HG03520 (cell line): ENCODE measurements around the gene OSBPL10.
A peak's percentile ranks its signal among the peaks of the same experiment; 100 is the strongest.
"Not testable (repeated sequence)": the region's sequence is repeated elsewhere in the genome, so short reads cannot be mapped to it uniquely, and the experiment has no call there.

Source experiments
- ATAC-seq: cut with Tn5 transposase; IDR thresholded peaks from one replicate; pipeline ENCODE4 v1.9.1; 2021; ENCODE audit warnings: mild to moderate bottlenecking, moderate library complexity; ENCODE audit not compliant: unreplicated experiment

Gene OSBPL10, protein sequence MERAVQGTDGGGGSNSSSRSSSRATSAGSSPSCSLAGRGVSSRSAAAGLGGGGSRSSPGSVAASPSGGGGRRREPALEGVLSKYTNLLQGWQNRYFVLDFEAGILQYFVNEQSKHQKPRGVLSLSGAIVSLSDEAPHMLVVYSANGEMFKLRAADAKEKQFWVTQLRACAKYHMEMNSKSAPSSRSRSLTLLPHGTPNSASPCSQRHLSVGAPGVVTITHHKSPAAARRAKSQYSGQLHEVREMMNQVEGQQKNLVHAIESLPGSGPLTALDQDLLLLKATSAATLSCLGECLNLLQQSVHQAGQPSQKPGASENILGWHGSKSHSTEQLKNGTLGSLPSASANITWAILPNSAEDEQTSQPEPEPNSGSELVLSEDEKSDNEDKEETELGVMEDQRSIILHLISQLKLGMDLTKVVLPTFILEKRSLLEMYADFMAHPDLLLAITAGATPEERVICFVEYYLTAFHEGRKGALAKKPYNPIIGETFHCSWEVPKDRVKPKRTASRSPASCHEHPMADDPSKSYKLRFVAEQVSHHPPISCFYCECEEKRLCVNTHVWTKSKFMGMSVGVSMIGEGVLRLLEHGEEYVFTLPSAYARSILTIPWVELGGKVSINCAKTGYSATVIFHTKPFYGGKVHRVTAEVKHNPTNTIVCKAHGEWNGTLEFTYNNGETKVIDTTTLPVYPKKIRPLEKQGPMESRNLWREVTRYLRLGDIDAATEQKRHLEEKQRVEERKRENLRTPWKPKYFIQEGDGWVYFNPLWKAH

DNA sequence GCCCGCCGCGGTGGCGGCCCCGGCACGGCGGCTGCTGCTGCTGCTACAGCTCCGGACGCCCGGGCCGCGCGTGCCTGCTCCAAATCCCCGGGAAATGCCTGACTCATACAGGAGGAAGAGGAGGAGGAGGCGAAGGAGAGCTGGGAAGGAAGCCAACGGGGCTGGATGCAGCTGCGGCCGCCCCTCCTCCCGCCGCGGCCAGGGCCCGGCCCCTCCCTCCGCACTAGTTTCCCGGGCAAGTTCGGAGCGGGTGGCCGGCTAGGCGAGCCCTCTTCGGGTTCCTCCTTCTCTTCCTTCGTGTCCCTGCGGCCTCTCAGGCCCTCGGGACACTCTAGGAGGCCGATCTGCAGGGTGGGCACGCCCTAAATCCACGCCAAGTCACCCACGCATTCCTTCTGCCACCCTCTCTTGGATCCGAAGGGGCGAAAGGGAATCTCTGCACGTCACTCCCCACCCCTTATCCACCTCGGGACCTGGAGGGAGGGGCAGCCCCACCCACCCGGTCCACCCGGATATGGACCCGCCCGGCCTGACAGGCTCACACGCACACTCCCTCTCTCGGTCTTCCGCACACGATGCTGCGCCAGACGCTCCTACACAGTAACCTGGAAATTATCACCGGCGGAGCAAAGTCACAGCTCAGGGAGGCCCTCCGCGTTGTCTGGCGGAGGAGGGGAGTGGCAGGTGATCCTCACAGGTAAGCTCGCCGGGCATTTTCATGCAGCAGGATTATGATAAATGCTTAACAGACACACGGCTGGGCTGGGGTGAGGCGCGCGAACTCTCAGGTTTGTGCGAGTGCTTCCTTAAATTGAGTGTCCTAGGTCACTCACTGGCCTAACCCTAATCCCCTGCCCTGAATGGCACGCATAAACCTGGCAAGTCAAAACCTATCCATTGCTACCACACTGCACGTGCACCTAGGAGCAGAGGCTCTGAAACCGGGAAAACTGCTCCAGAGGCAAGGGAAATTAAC is at the start of gene OSBPL10, which contains the start of gene ZNF860:
Gene OSBPL10, minus strand, starts transcription at position 57 of the 976 bp plus-strand sequence. CDS start 83 bp downstream, outside the sequence.
Gene ZNF860, plus strand, starts transcription at position 545 of the 976 bp plus-strand sequence. CDS start 7,330 bp downstream, outside the sequence.
- ATAC-seq = no peak

DNA sequence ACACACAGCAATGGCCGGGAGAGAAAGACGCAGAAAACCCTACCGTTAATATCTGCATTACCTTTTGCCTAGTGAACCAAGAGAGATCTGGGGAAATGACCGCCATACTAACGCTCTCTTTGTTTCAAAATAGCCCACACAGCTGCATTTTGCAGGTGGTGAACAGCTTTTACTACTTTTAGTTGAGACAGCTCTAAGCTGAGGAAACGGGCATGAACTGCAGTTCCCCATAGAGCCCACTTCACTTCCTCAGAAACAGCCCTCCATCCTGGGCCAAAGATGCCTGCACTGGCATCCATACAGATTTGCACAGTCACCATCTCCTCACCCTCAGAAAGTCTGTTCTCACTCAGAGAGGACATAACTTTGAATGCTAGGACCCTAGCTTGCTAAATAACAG is 45.5 kb upstream of the OSBPL10 start:
- ATAC-seq = no peak

DNA sequence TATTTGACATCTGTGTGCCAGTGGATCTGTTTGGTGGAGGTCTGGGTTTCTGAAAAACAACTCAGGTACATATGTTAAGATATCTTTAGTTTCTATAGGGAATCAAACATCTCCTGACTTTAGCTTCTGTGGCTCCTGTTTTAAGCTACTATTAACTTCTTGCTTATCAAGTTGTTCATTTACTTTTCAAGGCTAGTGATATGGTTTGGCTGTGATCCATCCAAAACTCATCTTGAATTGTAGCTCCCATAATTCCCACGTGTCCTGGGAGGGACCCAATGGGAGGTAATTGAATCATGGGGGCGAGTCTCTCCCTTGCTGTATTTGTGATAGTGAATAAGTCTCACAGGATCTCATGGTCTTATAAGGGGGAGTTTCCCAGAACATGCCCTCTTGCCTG is 41.9 kb upstream of the OSBPL10 start:
- no peak for ATAC-seq

DNA sequence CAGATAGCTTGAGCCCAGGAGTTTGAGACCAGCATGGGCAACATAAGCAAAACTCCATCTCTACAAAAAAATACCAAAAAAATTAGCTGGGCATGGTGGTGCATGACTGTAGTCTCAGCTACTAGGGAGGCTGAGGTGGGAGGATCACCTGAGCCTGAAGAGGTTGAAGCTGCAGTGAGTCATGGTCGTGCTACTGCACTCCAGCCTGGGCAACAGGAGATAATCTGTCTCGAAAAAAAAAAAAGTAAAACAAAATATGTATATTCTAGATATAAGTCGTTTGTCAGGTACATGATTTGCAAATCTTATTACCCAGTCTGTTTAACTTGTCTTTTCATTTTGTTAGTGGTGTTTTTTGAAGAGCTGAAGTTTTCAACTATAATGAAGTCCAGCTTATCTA is 40.7 kb upstream of the OSBPL10 start:
- no peak for ATAC-seq

DNA sequence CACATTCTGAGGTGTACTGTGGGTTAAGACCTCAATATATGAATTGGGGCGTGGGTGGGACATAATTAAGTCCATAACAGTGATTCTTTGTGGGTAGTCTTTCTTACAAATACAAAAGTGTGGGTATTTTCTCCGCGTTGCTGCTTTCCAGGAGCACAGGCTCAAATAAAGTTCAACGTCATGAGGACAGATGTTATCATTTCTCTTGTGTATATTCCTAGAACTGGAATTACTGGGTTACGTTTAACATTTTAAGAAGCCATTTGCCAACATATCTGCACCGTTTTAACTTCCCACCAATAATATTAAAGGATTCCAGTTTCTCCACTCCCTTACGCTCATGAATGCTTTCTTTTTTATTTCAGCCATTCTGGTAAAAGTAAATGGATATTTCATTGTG is 40.1 kb upstream of the OSBPL10 start:
- ATAC-seq = no peak

DNA sequence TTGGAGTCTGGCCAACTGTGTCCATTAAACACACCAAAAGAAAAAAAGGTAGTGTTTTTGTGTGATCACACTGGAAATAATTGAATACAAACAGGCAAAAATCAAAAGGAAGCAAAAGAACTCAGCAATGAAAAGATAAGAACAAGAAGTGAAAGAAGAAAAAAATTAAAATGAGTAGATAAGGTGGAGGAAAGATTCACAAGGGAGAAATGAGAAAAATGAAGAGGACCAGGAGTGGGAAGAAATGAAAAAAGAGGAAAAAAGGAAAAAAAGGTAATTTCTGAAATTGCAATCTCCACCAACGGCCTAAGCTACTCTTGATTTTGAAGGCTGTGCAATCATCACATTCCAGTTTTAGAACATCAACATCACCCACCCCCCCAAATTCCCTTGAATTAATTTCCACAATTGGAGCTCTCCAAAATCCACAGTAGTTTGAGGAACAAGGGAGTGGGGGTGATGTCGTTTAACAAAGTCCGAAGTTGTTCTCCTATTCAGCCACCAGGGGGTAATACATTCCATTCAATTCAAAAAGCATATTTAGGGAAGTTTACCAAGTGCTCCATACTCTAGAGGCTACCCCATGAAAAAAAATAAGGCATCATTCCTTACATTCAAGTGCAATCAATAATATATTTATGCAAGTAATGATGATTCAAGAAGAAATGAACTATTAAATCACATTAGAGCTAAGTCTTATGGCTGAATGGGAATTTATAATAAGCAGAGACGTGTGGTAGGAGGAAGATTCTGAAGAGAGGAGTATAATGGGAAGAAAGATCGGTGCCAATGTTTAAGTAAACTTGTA is 37.9 kb upstream of the OSBPL10 start:
- ATAC-seq = no peak

DNA sequence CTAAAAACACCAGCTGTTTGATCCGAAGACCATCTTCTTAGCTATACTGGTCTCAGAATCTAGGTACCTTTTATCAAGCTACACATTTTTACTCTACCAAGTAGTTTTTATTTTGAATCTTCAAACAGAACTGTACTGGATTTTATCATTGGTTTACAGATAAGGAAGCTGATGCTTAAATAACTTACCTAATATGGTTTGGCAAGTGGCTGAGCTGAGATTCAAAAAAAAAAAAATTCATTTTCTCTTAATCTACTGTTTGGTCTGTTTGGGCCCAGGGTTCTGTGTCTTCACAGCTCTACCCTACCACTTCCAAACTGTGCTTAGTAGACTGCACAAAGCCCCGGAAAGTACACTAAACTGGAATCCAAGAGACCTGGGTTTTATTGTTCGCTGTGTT is 36.2 kb upstream of the OSBPL10 start:
- ATAC-seq = no peak

DNA sequence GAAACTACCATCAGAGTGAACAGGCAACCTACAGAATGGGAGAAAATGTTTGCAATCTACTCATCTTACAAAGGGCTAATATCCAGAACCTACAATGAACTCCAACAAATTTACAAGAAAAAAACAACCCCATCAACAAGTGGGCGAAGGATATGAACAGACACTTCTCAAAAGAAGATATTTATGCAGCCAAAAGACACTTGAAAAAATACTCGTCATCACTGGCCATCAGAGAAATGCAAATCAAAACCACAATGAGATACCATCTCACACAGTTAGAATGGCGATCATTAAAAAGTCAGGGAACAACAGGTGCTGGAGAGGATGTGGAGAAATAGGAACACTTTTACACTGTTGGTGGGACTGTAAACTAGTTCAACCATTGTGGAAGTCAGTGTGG is 34.6 kb upstream of the OSBPL10 start:
- ATAC-seq = not testable (repeated sequence)

DNA sequence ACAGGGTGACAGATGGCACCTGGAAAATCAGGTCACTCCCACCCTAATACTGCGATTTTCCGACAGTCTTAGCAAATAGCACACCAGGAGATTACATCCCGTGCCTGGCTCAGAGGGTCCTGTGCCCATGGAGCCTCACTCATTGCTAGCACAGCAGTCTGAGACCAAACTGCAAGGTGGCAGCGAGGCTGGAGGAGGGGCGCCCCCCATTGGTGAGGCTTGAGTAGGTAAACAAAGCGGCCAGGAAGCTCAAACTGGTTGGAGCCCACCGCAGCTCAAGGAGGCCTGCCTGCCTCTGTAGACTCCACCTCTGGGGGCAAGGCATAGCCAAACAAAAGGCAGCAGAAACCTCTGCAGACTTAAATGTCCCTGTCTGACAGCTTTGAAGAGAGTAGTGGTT is 29.6 kb upstream of the OSBPL10 start:
- ATAC-seq = not testable (repeated sequence)

DNA sequence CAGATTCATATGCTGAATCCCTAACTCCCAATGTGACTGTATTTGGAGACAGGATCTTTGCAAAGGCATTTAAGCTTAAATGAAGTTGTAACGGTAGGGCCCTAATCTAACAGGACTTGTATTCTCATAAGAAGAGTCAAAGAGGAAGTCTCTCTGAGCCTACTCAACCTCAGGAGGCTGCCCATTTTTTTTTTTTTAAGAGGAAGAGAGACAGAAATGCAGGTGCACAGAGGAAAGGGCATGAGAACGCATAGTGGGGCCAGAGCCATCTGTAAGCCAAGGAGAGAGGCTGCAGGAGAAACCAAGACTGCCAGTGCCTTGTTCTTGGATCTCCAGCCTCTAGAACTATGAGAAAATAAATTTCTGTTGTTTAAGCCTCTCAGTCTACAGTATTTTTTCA is 28.9 kb upstream of the OSBPL10 start:
- no peak for ATAC-seq

DNA sequence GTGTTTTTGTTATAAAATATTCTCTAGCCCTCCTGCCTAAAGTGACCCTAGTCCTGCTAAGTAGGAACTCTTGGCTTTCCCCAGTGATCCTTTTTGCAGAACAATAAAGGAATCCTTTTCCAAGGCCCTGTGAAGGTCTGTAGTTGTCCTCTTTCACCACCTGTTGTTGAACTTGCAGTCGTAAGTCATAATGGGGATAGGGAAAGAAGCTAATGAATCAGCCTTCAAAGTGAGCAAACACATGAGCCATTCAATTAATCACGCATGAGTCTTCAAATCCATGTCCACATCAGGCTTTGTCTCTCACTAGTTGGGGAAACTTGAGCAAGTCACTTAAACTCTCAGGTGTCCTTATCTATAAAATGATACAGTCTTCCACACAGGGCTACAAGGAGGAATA is 28.0 kb upstream of the OSBPL10 start:
- no peak for ATAC-seq

DNA sequence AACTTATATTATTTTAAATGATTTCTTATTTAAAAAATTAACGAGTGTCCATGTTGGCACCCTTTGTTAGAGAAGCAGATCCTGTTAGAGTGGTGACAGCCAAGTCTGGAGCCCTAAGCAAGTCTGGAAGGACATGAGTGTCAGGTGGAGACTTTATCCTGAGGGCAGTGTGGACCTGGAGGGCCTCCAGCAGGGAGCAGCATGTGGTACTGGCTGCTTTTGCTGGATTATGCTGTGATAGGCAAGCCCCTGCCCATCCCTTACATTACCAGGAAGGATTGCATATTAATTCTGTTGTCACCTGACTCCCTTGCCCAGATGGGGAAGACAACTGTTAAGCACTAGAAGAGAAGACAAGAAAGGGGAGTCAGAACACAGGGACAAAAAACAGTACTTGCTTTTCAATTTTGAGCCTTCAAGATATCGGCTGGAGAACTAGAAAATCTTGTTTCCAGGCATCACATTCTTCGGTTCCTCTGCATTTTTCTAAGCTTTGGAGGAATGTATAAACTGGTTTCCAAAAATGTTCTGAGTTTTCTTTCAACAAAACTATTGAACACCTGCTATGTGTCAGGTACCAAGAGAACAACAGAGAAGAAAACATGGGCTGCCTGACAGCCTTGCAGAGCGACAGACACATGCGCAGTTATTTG is 23.2 kb upstream of the OSBPL10 start:
- ATAC-seq = no peak

DNA sequence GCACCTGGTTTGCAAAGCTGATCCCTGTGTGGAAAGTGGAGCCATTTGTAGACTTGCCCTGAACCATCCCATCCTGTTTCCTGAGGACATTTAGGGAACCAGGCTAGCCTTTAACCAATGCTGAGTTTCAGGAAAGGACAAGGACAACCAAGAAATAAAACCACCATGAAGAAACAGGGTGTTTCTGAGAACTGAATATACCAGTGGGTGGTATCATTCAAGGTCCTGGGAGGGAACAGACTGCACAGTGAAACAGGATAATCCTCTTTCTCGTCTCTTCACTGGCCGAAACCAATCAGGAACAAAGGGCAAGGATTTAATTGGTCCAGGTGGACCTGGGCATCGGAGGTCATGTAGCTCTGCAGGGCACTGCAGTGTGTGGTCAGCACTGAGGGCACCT is 22.3 kb upstream of the OSBPL10 start:
- ATAC-seq = no peak

DNA sequence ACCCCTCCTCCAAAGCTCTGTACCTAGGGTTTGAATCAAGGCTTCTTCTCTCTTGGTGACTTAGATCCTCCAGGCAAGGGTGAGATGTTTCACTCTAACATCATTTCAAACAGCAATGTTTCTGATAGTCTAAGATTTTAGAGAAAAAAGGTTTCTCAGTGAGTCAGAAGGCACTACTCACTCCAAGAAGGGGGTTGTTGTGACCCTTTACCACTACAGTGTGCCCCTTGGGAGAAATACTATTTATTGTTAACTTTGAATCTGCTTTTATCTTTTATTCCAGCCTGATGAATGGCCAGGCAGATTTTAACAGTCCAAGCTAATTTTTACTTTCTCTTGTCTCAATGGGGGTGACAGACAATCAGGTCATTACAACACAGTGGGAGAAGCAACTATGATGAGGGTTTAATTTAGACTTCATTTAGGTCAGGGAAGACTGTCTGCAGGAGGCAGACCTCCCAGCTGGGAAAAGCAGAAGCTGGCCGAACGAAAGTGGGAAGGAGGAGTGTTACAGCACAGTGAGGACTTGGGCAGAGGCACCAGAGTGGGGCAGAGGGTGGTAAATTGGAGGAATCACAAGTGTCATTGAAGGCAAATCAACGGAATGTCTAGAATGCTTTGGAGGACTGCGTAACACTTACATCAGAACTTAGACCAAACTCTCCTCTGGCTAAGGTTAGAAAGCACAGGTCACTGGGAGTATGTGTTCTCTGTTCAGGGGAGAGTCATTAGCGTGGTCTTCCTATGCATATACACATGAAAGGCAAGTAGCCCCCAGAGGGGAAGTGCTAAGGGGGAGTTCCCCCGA is 21.7 kb upstream of the OSBPL10 start:
- ATAC-seq = no peak

DNA sequence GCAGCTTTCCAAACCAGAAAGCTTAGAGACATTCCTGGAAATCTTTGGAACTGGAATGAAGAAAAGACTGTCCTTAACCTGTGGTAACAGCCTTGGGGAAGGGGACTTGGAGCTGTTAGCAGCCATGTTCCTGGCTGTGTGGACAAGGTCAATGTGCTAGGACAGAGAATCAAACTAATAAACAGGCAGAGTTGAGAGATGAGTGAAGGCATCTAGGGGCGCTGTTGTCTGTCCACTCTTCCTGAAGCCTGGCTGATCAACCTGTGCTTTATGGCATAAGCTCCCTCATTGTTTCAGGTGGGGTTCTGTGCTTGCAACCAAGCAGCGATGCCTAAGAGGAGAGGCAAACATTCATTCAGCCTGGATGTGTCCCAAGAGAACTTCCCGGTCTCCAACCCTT is 19.8 kb upstream of the OSBPL10 start:
- ATAC-seq = no peak

DNA sequence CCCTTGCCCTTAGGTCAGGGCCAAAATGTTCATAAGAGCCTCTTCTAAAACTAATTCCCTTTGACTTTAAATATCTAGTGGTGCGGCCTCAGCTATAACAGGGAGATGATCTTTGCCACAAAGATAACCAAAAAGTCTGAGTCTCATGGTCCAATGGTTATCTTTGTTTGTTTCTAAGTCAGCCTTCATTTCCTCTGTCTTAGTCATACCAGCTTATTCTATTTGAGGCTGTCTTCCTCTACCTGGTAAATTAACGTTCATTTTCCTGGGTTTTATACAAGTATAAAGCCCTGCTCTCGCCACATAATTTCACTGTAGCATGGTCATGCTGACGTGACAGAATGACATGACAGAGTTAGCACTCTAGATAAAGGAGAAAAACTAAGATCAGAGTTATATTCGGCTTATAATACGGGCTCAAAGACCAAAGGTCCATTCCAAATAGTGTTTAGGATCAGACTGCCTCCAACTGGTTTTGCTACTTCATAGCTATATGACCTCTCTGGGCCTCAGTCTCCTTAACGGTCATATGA is 18.9 kb upstream of the OSBPL10 start:
- peak; percentile 68 for ATAC-seq

DNA sequence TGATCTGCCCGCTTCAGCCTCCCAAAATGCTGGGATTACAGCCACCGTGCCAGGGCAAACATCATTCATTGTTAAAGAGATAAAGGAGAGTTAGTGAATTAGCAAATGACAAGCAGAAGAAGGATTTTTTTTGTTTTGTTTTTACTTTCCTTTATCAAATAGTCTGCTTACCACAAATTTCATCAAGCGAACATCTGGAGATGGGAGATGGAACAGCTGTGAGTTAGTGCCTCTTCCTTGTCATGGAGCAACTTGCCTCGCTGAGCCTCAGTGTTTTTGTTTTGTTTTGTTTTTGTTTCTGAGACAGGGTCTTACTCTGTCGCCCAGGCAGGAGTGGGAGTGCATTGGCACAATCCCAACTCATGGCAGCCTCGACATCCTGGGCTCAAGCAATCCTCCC is 16.4 kb upstream of the OSBPL10 start:
- ATAC-seq = no peak

DNA sequence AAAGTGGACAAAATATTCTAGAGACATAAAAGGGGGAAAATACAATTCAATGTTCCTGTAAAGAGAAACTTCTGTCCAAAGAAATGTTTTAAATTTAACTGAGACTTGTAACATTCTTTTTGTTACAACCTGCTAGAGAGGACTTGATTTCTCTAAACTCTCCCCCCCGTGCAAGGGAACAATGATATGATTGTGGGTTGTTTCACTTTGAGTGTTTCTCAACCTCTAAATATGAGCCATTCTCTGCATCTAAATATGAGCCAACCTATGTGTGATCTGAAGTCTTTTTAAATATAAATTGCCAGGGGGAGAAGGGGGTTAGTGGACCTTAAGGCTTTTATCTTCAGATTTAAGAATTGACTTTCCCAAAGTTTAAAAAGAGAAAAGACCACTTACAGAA is 15.1 kb upstream of the OSBPL10 start:
- ATAC-seq = peak; percentile 61
